ENCODE results near the gene CDH6. TPM values are rescaled to one million over a fixed set of nuclear protein-coding genes. Genes with fewer than 3 reads are reported as not detected.
A peak's percentile ranks its signal among the peaks of the same experiment; 100 is the strongest.

CDH6 gene
- total and polyA plus RNA-seq, 10 of the 15 experiments (the other 5 are each of a cell fraction or from before 2014, with no cell fraction given): 0.01 TPM; not detected in 9

DNA sequence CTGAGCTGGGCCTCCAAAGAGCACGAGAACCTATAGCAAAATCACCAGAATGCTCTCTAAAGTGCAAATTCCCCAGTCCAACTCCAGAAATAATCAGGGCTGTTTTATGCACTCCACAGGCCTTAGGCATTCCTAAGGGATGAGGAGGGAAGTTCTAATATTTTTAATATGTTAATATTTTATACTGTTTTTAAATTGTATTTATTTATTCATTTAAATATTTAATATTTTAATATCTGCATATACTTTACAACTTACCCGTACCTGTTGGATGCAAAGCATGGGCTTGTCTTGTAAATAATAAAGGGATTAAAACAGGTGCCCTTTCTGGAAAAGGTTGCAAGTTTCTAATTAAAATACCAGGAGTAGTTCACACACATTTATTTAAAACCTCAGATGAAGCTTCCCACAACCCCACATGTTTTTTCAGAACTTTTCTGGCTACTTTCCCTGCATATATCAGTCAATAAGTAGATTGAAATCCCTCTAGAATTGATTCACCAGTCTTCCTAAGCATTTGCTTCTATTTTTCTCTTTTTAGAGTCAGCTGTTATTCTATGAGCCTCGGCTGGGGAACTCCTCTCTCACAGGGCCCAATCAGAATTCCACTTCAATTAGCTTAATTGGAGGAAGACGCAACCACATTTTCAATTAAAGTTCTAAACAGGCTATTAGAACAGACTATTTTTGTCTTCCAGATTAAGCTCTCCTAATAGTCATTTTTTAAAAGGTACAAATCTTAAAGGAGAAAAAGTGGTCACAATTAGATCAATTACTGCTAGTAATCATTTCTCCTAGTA is 140.8 kb downstream of the CDH6 start:
- H3K4me1 ChIP-seq (ENCODE audit: control insufficient read depth, insufficient read depth, low read length): no peaks in the 10 kb centered on the region
- 35% methylated on average over 4 of the region's 4 CpGs for WGBS (ENCODE audit: insufficient coverage, insufficient replicate concordance, low lambda C conversion rate, missing lambda C conversion rate)
- H4K20me1 ChIP-seq (ENCODE audit: control insufficient read depth, insufficient read depth): no peaks in the 10 kb centered on the region
- H3K4me3 ChIP-seq: no peak overlapping the region
- ATAC-seq (no peak), FAIRE-seq (no peak), DNase-seq (ENCODE audit: low read depth, low spot score) (no peak)
- ChIA-PET POLR2A (no interaction called here), CTCF (interaction anchor here (0.6 kb wide), 1 partner anchor 52 kb away, joined by 3 read pairs; no protein-coding TSS in a partner anchor), RAD21 (ENCODE audit: unreplicated experiment) (no interaction called here), SMC1A (ENCODE audit: uncharacterized antibody, unreplicated experiment) (interaction anchor here (1.4 kb wide), 1 partner anchor 19 kb away, joined by 3 read pairs; no protein-coding TSS in a partner anchor)
- H3K4me2 ChIP-seq (ENCODE audit: control insufficient read depth, insufficient read depth): no peak overlapping the region
- H3K27me3 ChIP-seq (replicated peaks in 1 of 2; ENCODE audit: control insufficient read depth in 2 of 2, insufficient read depth in 2 of 2, low read length in 1 of 2): no peaks in the 10 kb centered on the region; a peak in 1 of 4 replicates
- no TSS peak for BruUV-seq (replicated peaks)
- no peak overlapping the region for H2AFZ ChIP-seq (ENCODE audit: control insufficient read depth, low read depth, low read length)
- in situ Hi-C loops (cut with MboI): no loop called here
- H3K27ac ChIP-seq (ENCODE audit: control insufficient read depth, insufficient read depth): no peak overlapping the region
- H3K9ac ChIP-seq (ENCODE audit: control insufficient read depth, insufficient read depth, low read length): no peak overlapping the region
- intact Hi-C loops (cut with micrococcal nuclease; ENCODE audit: unreplicated experiment): no loop called here
- H3K36me3 ChIP-seq (ENCODE audit: control insufficient read depth in 2 of 2, insufficient read depth in 2 of 2, low read length in 1 of 2): no peaks in the 10 kb centered on the region
- TF ChIP-seq MTA2 (IDR thresholded peaks at IDR 0.05; ENCODE audit: low read depth) (peak; percentile 33; the same call in 1 of the 2 replicates), SUZ12 (IDR thresholded peaks at IDR 0.05; ENCODE audit: unreplicated experiment) (no peak)
- H3K79me2 ChIP-seq (ENCODE audit: control insufficient read depth, insufficient read depth, low read length): no peaks in the 10 kb centered on the region
- no peaks in the 10 kb centered on the region for H3K9me3 ChIP-seq (replicated peaks; ENCODE audit: control insufficient read depth, insufficient read depth, low read length)

DNA sequence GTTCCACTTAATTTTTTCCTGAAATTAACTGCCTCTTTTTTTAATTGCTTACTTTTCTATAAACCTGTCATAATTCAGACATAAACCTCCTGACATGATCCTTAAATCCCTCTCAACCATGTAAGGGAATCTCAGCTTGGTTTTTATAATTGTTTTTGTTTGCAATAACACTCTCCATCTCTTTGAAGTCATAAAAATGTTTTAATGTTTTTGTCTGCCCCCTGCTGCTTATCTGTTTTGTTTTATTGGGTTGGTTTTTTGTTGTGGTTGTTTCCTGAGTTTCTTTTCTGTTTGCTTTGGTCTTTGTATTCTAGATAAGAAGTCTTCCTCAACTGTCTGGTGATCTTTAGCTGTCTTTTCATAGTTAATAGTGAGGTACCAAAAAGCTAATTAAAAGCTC is 142.0 kb downstream of the CDH6 start:
- Histone ChIP-seq H3K27ac (ENCODE audit: control insufficient read depth, insufficient read depth) (no peak overlapping the region), H3K9me3 (replicated peaks; ENCODE audit: control insufficient read depth, insufficient read depth, low read length) (no peaks in the 10 kb centered on the region), H3K4me1 (ENCODE audit: control insufficient read depth, insufficient read depth, low read length) (no peaks in the 10 kb centered on the region), H3K9ac (ENCODE audit: control insufficient read depth, insufficient read depth, low read length) (no peak overlapping the region), H3K27me3 (replicated peaks in 1 of 2; ENCODE audit: control insufficient read depth in 2 of 2, insufficient read depth in 2 of 2, low read length in 1 of 2) (no peaks in the 10 kb centered on the region; a peak in 1 of 4 replicates), H4K20me1 (ENCODE audit: control insufficient read depth, insufficient read depth) (no peaks in the 10 kb centered on the region), H3K36me3 (ENCODE audit: control insufficient read depth in 2 of 2, insufficient read depth in 2 of 2, low read length in 1 of 2) (no peaks in the 10 kb centered on the region), H3K4me2 (ENCODE audit: control insufficient read depth, insufficient read depth) (no peak overlapping the region), H3K79me2 (ENCODE audit: control insufficient read depth, insufficient read depth, low read length) (no peaks in the 10 kb centered on the region), H3K4me3 (no peak overlapping the region), H2AFZ (ENCODE audit: control insufficient read depth, low read depth, low read length) (no peak overlapping the region)
- ChIA-PET SMC1A (ENCODE audit: uncharacterized antibody, unreplicated experiment) (interaction anchor here (1.4 kb wide), 1 partner anchor 21 kb away, joined by 3 read pairs; no protein-coding TSS in a partner anchor), POLR2A (no interaction called here), RAD21 (ENCODE audit: unreplicated experiment) (no interaction called here), CTCF (no interaction called here)
- DNase-seq (ENCODE audit: low read depth, low spot score) (no peak), FAIRE-seq (no peak), ATAC-seq (no peak)
- BruUV-seq (replicated peaks): no TSS peak
- in situ Hi-C loops (cut with MboI): no loop called here
- intact Hi-C loops (cut with micrococcal nuclease; ENCODE audit: unreplicated experiment): no loop called here
- no peak for TF ChIP-seq CEBPB (IDR thresholded peaks at IDR 0.05; ENCODE audit: borderline replicate concordance in 1 of 2, low read depth in 2 of 2, low read length in 2 of 2)
- TF ChIP-seq, protein P1, sequence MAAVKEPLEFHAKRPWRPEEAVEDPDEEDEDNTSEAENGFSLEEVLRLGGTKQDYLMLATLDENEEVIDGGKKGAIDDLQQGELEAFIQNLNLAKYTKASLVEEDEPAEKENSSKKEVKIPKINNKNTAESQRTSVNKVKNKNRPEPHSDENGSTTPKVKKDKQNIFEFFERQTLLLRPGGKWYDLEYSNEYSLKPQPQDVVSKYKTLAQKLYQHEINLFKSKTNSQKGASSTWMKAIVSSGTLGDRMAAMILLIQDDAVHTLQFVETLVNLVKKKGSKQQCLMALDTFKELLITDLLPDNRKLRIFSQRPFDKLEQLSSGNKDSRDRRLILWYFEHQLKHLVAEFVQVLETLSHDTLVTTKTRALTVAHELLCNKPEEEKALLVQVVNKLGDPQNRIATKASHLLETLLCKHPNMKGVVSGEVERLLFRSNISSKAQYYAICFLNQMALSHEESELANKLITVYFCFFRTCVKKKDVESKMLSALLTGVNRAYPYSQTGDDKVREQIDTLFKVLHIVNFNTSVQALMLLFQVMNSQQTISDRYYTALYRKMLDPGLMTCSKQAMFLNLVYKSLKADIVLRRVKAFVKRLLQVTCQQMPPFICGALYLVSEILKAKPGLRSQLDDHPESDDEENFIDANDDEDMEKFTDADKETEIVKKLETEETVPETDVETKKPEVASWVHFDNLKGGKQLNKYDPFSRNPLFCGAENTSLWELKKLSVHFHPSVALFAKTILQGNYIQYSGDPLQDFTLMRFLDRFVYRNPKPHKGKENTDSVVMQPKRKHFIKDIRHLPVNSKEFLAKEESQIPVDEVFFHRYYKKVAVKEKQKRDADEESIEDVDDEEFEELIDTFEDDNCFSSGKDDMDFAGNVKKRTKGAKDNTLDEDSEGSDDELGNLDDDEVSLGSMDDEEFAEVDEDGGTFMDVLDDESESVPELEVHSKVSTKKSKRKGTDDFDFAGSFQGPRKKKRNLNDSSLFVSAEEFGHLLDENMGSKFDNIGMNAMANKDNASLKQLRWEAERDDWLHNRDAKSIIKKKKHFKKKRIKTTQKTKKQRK (IDR thresholded peaks at IDR 0.05; ENCODE audit: low read depth, low read length): no peak
- TF ChIP-seq MTA2 (IDR thresholded peaks at IDR 0.05; ENCODE audit: low read depth): no peak
- no peak for TF ChIP-seq YBX1 (IDR thresholded peaks at IDR 0.05)
- no peak for TF ChIP-seq ZBTB4 (CRISPR knock-in tag; IDR thresholded peaks at IDR 0.05)
- no peak for TF ChIP-seq MTA3 (IDR thresholded peaks at IDR 0.05; ENCODE audit: borderline replicate concordance, low read length)
- TF ChIP-seq ZNF24 (IDR thresholded peaks at IDR 0.05): no peak
- TF ChIP-seq CHD4 (IDR thresholded peaks at IDR 0.05): no peak
- TF ChIP-seq SREBF2 (IDR thresholded peaks at IDR 0.05; ENCODE audit: low read length): no peak
- TF ChIP-seq SMAD1 (IDR thresholded peaks at IDR 0.05; ENCODE audit: low read depth, partially characterized antibody): no peak
